Measurements from ENCODE around the gene ABLIM2.

ABLIM2 gene

GRCh38 chr4:8117278-8117682, 41.3 kb downstream of the ABLIM2 start:
- DNase-seq: peak; percentile 12

GRCh38 chr4:8115916-8116315, 42.7 kb downstream of the ABLIM2 start:
- DNase-seq: no peak

GRCh38 chr4:8115203-8115520, 43.5 kb downstream of the ABLIM2 start:
- no peak for DNase-seq

- DNase-seq: no peak
Observed at GRCh38 chr4:8114456-8115202, 44.0 kb downstream of the ABLIM2 start.

- no peak for DNase-seq
Observed at GRCh38 chr4:8113611-8114377, 44.8 kb downstream of the ABLIM2 start.

- DNase-seq: no peak
Observed at GRCh38 chr4:8112672-8113071, 45.9 kb downstream of the ABLIM2 start.

GRCh38 chr4:8112036-8112576, 46.5 kb downstream of the ABLIM2 start:
- no peak for DNase-seq

- no peak for DNase-seq
Observed at GRCh38 chr4:8110071-8110986, 48.3 kb downstream of the ABLIM2 start.

GRCh38 chr4:8109406-8110065, 49.1 kb downstream of the ABLIM2 start:
- DNase-seq: no peak

- no peak for DNase-seq
Observed at GRCh38 chr4:8108991-8109390, 49.6 kb downstream of the ABLIM2 start.

- no peak for DNase-seq
Observed at GRCh38 chr4:8108261-8108660, 50.4 kb downstream of the ABLIM2 start.

- no peak for DNase-seq
Observed at GRCh38 chr4:8107146-8107657, 51.4 kb downstream of the ABLIM2 start.

- DNase-seq: no peak
Observed at GRCh38 chr4:8106451-8107025, 52.1 kb downstream of the ABLIM2 start.

GRCh38 chr4:8105306-8106100, 53.1 kb downstream of the ABLIM2 start:
- DNase-seq: no peak

- DNase-seq: no peak
Observed at GRCh38 chr4:8104491-8105305, 53.9 kb downstream of the ABLIM2 start.

- DNase-seq: no peak
Observed at GRCh38 chr4:8103421-8104390, 54.9 kb downstream of the ABLIM2 start.

- no peak for DNase-seq
Observed at GRCh38 chr4:8102831-8103230, 55.8 kb downstream of the ABLIM2 start.

- no peak for DNase-seq
Observed at GRCh38 chr4:8102076-8102355, 56.6 kb downstream of the ABLIM2 start.
